HepG2 (cell line): ENCODE data around the gene ALKBH5. TPM values are rescaled to one million over a fixed set of nuclear protein-coding genes. Genes with fewer than 3 reads are reported as not detected.

ENCODE experiments used
- ATRX ChIP-seq: sonication (generic); formaldehyde crosslinking; IDR thresholded peaks from 2 replicates; pipeline ENCODE4 v1.4.0; 2020; ENCODE audit warnings: missing genetic modification reagents, borderline replicate concordance
- FOXK1 ChIP-seq: sonication (generic); formaldehyde crosslinking; IDR thresholded peaks from 2 replicates; pipeline ENCODE4 v1.4.0; 2020; ENCODE audit warnings: low read depth, missing genetic modification reagents, borderline replicate concordance
- HDAC2 ChIP-seq: sonication (generic); formaldehyde crosslinking; IDR thresholded peaks from 2 replicates; pipeline ENCODE4 v1.4.0; 2020; ENCODE audit warnings: missing genetic modification reagents
- MZF1 ChIP-seq: sonication (generic); formaldehyde crosslinking; IDR thresholded peaks from 2 replicates; pipeline ENCODE4 v1.8.1; 2023; ENCODE audit warnings: mild to moderate bottlenecking, missing genetic modification reagents, borderline replicate concordance
- PRPF4 ChIP-seq: fragments of 200-400 bp; formaldehyde crosslinking; IDR thresholded peaks from 2 replicates; pipeline ENCODE4 v1.6.1; 2016; ENCODE audit warnings: low read length, low read depth; ENCODE audit not compliant: poor library complexity, severe bottlenecking
- SNRNP70 ChIP-seq: fragments of 200-400 bp; formaldehyde crosslinking; IDR thresholded peaks from 2 replicates; pipeline ENCODE4 v1.6.1; 2017; ENCODE audit warnings: mild to moderate bottlenecking, low read depth, low read length, moderate library complexity
- TRIM24 ChIP-seq: sonication (generic); formaldehyde crosslinking; IDR thresholded peaks from 2 replicates; pipeline ENCODE4 v1.8.0; 2022; ENCODE audit warnings: mild to moderate bottlenecking, missing genetic modification reagents
- ZBTB7A ChIP-seq: sonication (generic); formaldehyde crosslinking; IDR thresholded peaks from 2 replicates; pipeline ENCODE4 v1.8.0; 2022; ENCODE audit warnings: mild to moderate bottlenecking, missing genetic modification reagents
- ZNF207 ChIP-seq: fragments of 450-650 bp; IDR thresholded peaks from 2 replicates; pipeline ENCODE4 v1.6.1; 2016; ENCODE audit warnings: antibody characterized with exemption, borderline replicate concordance
- ZNF354B ChIP-seq: sonication (generic); formaldehyde crosslinking; IDR thresholded peaks from 2 replicates; pipeline ENCODE4 v1.8.0; 2022; ENCODE audit warnings: mild to moderate bottlenecking, missing genetic modification reagents
- ZNF382 ChIP-seq: sonication (generic); formaldehyde crosslinking; IDR thresholded peaks from 2 replicates; pipeline ENCODE4 v1.5.0; 2020; ENCODE audit warnings: missing genetic modification reagents, mild to moderate bottlenecking, borderline replicate concordance
- ZNF446 ChIP-seq: sonication (generic); formaldehyde crosslinking; IDR thresholded peaks from 2 replicates; pipeline ENCODE4 v1.5.0; 2020; ENCODE audit warnings: mild to moderate bottlenecking, missing genetic modification reagents
- ZNF543 ChIP-seq: sonication (generic); formaldehyde crosslinking; IDR thresholded peaks from 2 replicates; pipeline ENCODE4 v1.4.0; 2020; ENCODE audit warnings: mild to moderate bottlenecking, missing genetic modification reagents
- ZNF564 ChIP-seq: sonication (generic); formaldehyde crosslinking; IDR thresholded peaks from 2 replicates; pipeline ENCODE4 v1.8.1; 2023; ENCODE audit warnings: mild to moderate bottlenecking, missing genetic modification reagents
- ZNF672 ChIP-seq: sonication (generic); formaldehyde crosslinking; IDR thresholded peaks from 2 replicates; pipeline ENCODE4 v1.8.1; 2022; ENCODE audit warnings: missing genetic modification reagents
- ZSCAN12 ChIP-seq: sonication (generic); formaldehyde crosslinking; IDR thresholded peaks from 2 replicates; pipeline ENCODE4 v1.9.0; 2021; ENCODE audit warnings: mild to moderate bottlenecking, missing genetic modification reagents
- ZSCAN25 ChIP-seq: sonication (generic); formaldehyde crosslinking; IDR thresholded peaks from 2 replicates; pipeline ENCODE4 v1.8.0; 2022; ENCODE audit warnings: mild to moderate bottlenecking, missing genetic modification reagents
- polyA plus RNA-seq, 8 experiments: library from polyadenylated mRNA; depleted of rRNA in 3 of 8; stranded (reverse) in 7 of 8; unstranded in 1 of 8; fragments of >200 nt; fragmentation: Illumina TruSeq in 4 of 8; extraction: Trizol in 4 of 8; gene quantifications; 2 replicates each; pipeline versions ENCODE4 v1.2.1 to v1.2.3, GENCODE V29; 2011 to 2016; ENCODE audit warnings: low read depth in 4 of 8, missing spikeins in 1 of 8, mixed read lengths in 1 of 8; ENCODE audit not compliant: insufficient read depth in 1 of 8
- total RNA-seq, 5 experiments: library from RNA; depleted of rRNA; stranded (reverse); fragments of >200 nt; fragmentation: Illumina TruSeq; extraction: Trizol; gene quantifications; 2 replicates each; pipeline ENCODE4 v1.2.3, GENCODE V29; 2016; ENCODE audit warnings: low read depth in 1 of 5
- TF ChIP-seq, protein P1 (sequence below): sonication (generic); formaldehyde crosslinking; IDR thresholded peaks from 2 replicates; pipeline ENCODE4 v1.8.1; 2023; ENCODE audit warnings: mild to moderate bottlenecking, missing genetic modification reagents
- TF ChIP-seq, protein P2 (sequence below): sonication (generic); formaldehyde crosslinking; IDR thresholded peaks from 2 replicates; pipeline ENCODE4 v1.4.0; 2020; ENCODE audit warnings: mild to moderate bottlenecking, missing genetic modification reagents
- TF ChIP-seq, protein P3 (sequence below): sonication (generic); formaldehyde crosslinking; IDR thresholded peaks from 2 replicates; pipeline ENCODE4 v1.4.0; 2020; ENCODE audit warnings: low read depth, missing genetic modification reagents
- TF ChIP-seq, protein P4 (sequence below): IDR thresholded peaks from 2 replicates; pipeline ENCODE4 v1.6.1; 2016
- TF ChIP-seq, protein P5 (sequence below): sonication (generic); formaldehyde crosslinking; IDR thresholded peaks from 2 replicates; pipeline ENCODE4 v1.5.0; 2020; ENCODE audit warnings: missing genetic modification reagents
- TF ChIP-seq, protein P6 (sequence below): sonication (generic); formaldehyde crosslinking; IDR thresholded peaks from 2 replicates; pipeline ENCODE4 v1.5.1; 2020; ENCODE audit warnings: mild to moderate bottlenecking, missing genetic modification reagents, borderline replicate concordance

The ALKBH5 gene
- total and polyA plus RNA-seq, 2 of the 13 experiments (the other 11 are each of a cell fraction or from before 2014, with no cell fraction given), result 68.9 to 76.9 TPM

DNA sequence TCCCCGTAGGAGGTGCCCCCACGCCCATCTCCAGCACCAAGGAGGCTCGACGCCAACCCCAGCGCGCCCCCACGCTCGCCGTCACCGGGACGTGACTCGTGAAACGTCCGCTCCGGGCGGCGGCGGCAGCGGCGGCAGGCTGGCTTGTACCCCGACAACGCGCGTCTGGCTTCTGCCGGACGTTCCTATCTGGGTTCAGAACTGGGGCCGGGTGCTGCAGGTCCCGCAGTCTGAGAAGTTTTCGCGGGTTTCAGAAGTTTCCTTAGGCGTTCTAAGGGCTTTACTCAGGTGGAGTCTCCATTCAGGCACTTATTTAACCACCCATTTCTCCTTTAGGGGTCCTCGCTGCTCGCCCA is 672 bp upstream of the ALKBH5 start (continued):
- TF ChIP-seq HDAC2 (CRISPR knock-in tag) (no peak), ZNF207 (no peak), ATRX (CRISPR knock-in tag) (no peak), ZNF672 (CRISPR knock-in tag) (no peak), ZNF354B (no peak), SNRNP70 (no peak), PRPF4 (no peak), TRIM24 (CRISPR knock-in tag) (no peak), ZSCAN12 (CRISPR knock-in tag) (no peak; the same call in 1 of the 2 replicates), ZNF446 (CRISPR knock-in tag) (no peak), FOXK1 (CRISPR knock-in tag) (no peak; the same call in 1 of the 2 replicates), MZF1 (CRISPR knock-in tag) (no peak), ZNF382 (CRISPR knock-in tag) (no peak), ZBTB7A (CRISPR knock-in tag) (no peak), ZNF564 (CRISPR knock-in tag) (no peak), ZSCAN25 (CRISPR knock-in tag) (no peak), ZNF543 (CRISPR knock-in tag) (peak; percentile 35; the same call in 1 of the 2 replicates)
- TF ChIP-seq, protein P1, sequence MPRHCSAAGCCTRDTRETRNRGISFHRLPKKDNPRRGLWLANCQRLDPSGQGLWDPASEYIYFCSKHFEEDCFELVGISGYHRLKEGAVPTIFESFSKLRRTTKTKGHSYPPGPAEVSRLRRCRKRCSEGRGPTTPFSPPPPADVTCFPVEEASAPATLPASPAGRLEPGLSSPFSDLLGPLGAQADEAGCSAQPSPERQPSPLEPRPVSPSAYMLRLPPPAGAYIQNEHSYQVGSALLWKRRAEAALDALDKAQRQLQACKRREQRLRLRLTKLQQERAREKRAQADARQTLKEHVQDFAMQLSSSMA (CRISPR knock-in tag), result no peak
- TF ChIP-seq, protein P2, sequence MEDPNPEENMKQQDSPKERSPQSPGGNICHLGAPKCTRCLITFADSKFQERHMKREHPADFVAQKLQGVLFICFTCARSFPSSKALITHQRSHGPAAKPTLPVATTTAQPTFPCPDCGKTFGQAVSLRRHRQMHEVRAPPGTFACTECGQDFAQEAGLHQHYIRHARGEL (CRISPR knock-in tag), result no peak
- TF ChIP-seq, protein P3, sequence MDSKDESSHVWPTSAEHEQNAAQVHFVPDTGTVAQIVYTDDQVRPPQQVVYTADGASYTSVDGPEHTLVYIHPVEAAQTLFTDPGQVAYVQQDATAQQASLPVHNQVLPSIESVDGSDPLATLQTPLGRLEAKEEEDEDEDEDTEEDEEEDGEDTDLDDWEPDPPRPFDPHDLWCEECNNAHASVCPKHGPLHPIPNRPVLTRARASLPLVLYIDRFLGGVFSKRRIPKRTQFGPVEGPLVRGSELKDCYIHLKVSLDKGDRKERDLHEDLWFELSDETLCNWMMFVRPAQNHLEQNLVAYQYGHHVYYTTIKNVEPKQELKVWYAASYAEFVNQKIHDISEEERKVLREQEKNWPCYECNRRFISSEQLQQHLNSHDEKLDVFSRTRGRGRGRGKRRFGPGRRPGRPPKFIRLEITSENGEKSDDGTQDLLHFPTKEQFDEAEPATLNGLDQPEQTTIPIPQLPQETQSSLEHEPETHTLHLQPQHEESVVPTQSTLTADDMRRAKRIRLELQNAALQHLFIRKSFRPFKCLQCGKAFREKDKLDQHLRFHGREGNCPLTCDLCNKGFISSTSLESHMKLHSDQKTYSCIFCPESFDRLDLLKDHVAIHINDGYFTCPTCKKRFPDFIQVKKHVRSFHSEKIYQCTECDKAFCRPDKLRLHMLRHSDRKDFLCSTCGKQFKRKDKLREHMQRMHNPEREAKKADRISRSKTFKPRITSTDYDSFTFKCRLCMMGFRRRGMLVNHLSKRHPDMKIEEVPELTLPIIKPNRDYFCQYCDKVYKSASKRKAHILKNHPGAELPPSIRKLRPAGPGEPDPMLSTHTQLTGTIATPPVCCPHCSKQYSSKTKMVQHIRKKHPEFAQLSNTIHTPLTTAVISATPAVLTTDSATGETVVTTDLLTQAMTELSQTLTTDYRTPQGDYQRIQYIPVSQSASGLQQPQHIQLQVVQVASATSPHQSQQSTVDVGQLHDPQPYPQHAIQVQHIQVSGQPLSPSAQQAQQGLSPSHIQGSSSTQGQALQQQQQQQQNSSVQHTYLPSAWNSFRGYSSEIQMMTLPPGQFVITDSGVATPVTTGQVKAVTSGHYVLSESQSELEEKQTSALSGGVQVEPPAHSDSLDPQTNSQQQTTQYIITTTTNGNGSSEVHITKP (CRISPR knock-in tag), result peak; percentile 48; the same call in 1 of the 2 replicates
- TF ChIP-seq, protein P4, sequence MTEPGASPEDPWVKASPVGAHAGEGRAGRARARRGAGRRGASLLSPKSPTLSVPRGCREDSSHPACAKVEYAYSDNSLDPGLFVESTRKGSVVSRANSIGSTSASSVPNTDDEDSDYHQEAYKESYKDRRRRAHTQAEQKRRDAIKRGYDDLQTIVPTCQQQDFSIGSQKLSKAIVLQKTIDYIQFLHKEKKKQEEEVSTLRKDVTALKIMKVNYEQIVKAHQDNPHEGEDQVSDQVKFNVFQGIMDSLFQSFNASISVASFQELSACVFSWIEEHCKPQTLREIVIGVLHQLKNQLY (CRISPR knock-in tag), result peak; percentile 6; the same call in 1 of the 2 replicates
- TF ChIP-seq, protein P5, sequence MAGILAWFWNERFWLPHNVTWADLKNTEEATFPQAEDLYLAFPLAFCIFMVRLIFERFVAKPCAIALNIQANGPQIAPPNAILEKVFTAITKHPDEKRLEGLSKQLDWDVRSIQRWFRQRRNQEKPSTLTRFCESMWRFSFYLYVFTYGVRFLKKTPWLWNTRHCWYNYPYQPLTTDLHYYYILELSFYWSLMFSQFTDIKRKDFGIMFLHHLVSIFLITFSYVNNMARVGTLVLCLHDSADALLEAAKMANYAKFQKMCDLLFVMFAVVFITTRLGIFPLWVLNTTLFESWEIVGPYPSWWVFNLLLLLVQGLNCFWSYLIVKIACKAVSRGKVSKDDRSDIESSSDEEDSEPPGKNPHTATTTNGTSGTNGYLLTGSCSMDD (CRISPR knock-in tag), result no peak
- TF ChIP-seq, protein P6, sequence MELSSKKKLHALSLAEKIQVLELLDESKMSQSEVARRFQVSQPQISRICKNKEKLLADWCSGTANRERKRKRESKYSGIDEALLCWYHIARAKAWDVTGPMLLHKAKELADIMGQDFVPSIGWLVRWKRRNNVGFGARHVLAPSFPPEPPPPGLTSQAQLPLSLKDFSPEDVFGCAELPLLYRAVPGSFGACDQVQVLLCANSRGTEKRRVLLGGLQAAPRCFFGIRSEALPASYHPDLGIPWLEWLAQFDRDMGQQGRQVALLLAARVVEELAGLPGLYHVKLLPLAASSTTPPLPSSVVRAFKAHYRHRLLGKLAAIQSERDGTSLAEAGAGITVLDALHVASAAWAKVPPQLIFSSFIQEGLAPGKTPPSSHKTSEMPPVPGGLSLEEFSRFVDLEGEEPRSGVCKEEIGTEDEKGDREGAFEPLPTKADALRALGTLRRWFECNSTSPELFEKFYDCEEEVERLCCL, result peak; percentile 67; the same call in 1 of the 2 replicates
